A673 (cell line): ENCODE data around the gene SIX1.

ENCODE experiments used
- EZH2 ChIP-seq: fragments of 200-600 bp; sonication (generic); IDR thresholded peaks from 2 replicates; pipeline ENCODE4 v1.6.1; 2017; ENCODE audit warnings: borderline replicate concordance, low read depth, mild to moderate bottlenecking, mixed read lengths, antibody characterized with exemption, low read length; ENCODE audit not compliant: poor library complexity, severe bottlenecking
- TF ChIP-seq, protein P1 (sequence below): fragments of 300-800, 200-600 bp; sonication (generic); conservative IDR thresholded peaks from 2 replicates; pipeline ENCODE4 v1.5.1; 2017; ENCODE audit warnings: low read depth, mild to moderate bottlenecking, antibody characterized with exemption, low read length, moderate library complexity, mixed read lengths

DNA sequence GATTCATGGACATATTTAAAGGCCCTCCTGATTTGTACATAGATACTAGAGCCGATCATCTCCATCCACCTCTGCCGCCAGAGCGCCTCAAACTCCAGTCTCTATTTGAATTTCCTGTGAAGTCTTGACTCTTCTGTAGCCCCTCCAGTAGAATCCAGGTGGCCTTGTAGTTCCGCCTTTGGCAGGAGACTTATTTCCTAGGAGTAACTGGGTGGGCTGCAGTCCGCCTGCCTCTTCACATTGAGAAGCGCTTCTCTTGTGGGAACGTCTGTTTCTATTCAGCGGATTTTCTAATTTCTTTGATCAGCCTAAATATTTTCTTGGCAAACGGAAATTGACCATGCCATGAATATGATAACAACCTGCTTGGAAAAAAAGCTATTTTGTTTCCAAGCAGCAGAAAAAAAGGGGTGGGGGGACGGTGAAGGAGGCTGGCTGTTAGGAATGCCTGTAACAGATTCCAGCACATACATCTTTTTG is 9.0 kb upstream of the SIX1 start:
- TF ChIP-seq, protein P1, sequence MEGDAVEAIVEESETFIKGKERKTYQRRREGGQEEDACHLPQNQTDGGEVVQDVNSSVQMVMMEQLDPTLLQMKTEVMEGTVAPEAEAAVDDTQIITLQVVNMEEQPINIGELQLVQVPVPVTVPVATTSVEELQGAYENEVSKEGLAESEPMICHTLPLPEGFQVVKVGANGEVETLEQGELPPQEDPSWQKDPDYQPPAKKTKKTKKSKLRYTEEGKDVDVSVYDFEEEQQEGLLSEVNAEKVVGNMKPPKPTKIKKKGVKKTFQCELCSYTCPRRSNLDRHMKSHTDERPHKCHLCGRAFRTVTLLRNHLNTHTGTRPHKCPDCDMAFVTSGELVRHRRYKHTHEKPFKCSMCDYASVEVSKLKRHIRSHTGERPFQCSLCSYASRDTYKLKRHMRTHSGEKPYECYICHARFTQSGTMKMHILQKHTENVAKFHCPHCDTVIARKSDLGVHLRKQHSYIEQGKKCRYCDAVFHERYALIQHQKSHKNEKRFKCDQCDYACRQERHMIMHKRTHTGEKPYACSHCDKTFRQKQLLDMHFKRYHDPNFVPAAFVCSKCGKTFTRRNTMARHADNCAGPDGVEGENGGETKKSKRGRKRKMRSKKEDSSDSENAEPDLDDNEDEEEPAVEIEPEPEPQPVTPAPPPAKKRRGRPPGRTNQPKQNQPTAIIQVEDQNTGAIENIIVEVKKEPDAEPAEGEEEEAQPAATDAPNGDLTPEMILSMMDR, result no peak
- no peak for TF ChIP-seq EZH2
